ENCODE results near the gene MOAP1. TPM values are rescaled to one million over a fixed set of nuclear protein-coding genes. Genes with fewer than 3 reads are reported as not detected.
"Not testable (repeated sequence)": the region's sequence is repeated elsewhere in the genome, so short reads cannot be mapped to it uniquely, and the experiment has no call there.

The MOAP1 gene
- polyA plus RNA-seq, 1 donor, result 34.3 TPM

- not testable (repeated sequence) for H3K9me3 ChIP-seq (ENCODE audit: control insufficient read depth, low read depth, low read length); H3K27ac ChIP-seq (ENCODE audit: low read length); H3K4me3 ChIP-seq (ENCODE audit: low read length); DNase-seq; H3K4me1 ChIP-seq (ENCODE audit: control insufficient read depth, insufficient read depth, low read length); H3K27me3 ChIP-seq (ENCODE audit: control insufficient read depth, insufficient read depth, low read length); H3K36me3 ChIP-seq (ENCODE audit: control insufficient read depth, insufficient read depth, low read length)
- 100% methylated on average over 1 of the region's 26 CpGs for WGBS (ENCODE audit: insufficient coverage, low lambda C conversion rate)
Measured at GRCh38 chr14:93165271-93166265, 19.1 kb downstream of the MOAP1 start.

- no peaks in the 10 kb centered on the region for H3K9me3 ChIP-seq (ENCODE audit: control insufficient read depth, low read depth, low read length)
- WGBS (ENCODE audit: insufficient coverage, low lambda C conversion rate), result 80% methylated on average over 1 of the region's 5 CpGs
- no peak overlapping the region for H3K27ac ChIP-seq (ENCODE audit: low read length)
- no peaks in the 10 kb centered on the region for H3K36me3 ChIP-seq (ENCODE audit: control insufficient read depth, insufficient read depth, low read length)
- no peaks in the 10 kb centered on the region for H3K4me1 ChIP-seq (ENCODE audit: control insufficient read depth, insufficient read depth, low read length)
- no peaks in the 10 kb centered on the region for H3K27me3 ChIP-seq (ENCODE audit: control insufficient read depth, insufficient read depth, low read length)
- H3K4me3 ChIP-seq (ENCODE audit: low read length), result no peak overlapping the region
- no peak for DNase-seq
Measured at GRCh38 chr14:93163564-93163963, 21.1 kb downstream of the MOAP1 start.

- no peaks in the 10 kb centered on the region for H3K4me1 ChIP-seq (ENCODE audit: control insufficient read depth, insufficient read depth, low read length)
- WGBS (ENCODE audit: insufficient coverage, low lambda C conversion rate), result 80% methylated on average over 1 of the region's 4 CpGs
Measured at GRCh38 chr14:93161411-93161940, 23.2 kb downstream of the MOAP1 start.

GRCh38 chr14:93160353-93160801 is 24.3 kb downstream of the MOAP1 start:
- no peak for DNase-seq
- Histone ChIP-seq H3K4me1 (ENCODE audit: control insufficient read depth, insufficient read depth, low read length) (no peaks in the 10 kb centered on the region), H3K4me3 (ENCODE audit: low read length) (no peak overlapping the region), H3K36me3 (ENCODE audit: control insufficient read depth, insufficient read depth, low read length) (no peaks in the 10 kb centered on the region), H3K27ac (ENCODE audit: low read length) (no peak overlapping the region), H3K27me3 (ENCODE audit: control insufficient read depth, insufficient read depth, low read length) (no peaks in the 10 kb centered on the region), H3K9me3 (ENCODE audit: control insufficient read depth, low read depth, low read length) (no peaks in the 10 kb centered on the region)
- WGBS (ENCODE audit: insufficient coverage, low lambda C conversion rate), result no CpG with 5 or more reads among the region's 4 CpGs

More at GRCh38 chr14:93161411-93161940, 23.2 kb downstream of the MOAP1 start:
- H3K27me3 ChIP-seq (ENCODE audit: control insufficient read depth, insufficient read depth, low read length), result no peaks in the 10 kb centered on the region
- H3K27ac ChIP-seq (ENCODE audit: low read length), result no peak overlapping the region
- H3K36me3 ChIP-seq (ENCODE audit: control insufficient read depth, insufficient read depth, low read length), result no peaks in the 10 kb centered on the region
- H3K4me3 ChIP-seq (ENCODE audit: low read length), result no peak overlapping the region
- no peak for DNase-seq
- no peaks in the 10 kb centered on the region for H3K9me3 ChIP-seq (ENCODE audit: control insufficient read depth, low read depth, low read length)

- H3K4me1 ChIP-seq (ENCODE audit: control insufficient read depth, insufficient read depth, low read length); DNase-seq; H3K36me3 ChIP-seq (ENCODE audit: control insufficient read depth, insufficient read depth, low read length); H3K27ac ChIP-seq (ENCODE audit: low read length); H3K4me3 ChIP-seq (ENCODE audit: low read length); H3K9me3 ChIP-seq (ENCODE audit: control insufficient read depth, low read depth, low read length); H3K27me3 ChIP-seq (ENCODE audit: control insufficient read depth, insufficient read depth, low read length): not testable (repeated sequence)
- WGBS (ENCODE audit: insufficient coverage, low lambda C conversion rate), result 83% methylated on average over 1 of the region's 5 CpGs
Measured at GRCh38 chr14:93159625-93160352, 24.9 kb downstream of the MOAP1 start.

- H3K4me3 ChIP-seq (ENCODE audit: low read length); H3K36me3 ChIP-seq (ENCODE audit: control insufficient read depth, insufficient read depth, low read length); H3K9me3 ChIP-seq (ENCODE audit: control insufficient read depth, low read depth, low read length); H3K27me3 ChIP-seq (ENCODE audit: control insufficient read depth, insufficient read depth, low read length); H3K4me1 ChIP-seq (ENCODE audit: control insufficient read depth, insufficient read depth, low read length); H3K27ac ChIP-seq (ENCODE audit: low read length); DNase-seq: not testable (repeated sequence)
- no CpG with 5 or more reads among the region's 7 CpGs for WGBS (ENCODE audit: insufficient coverage, low lambda C conversion rate)
Measured at GRCh38 chr14:93158349-93158748, 26.3 kb downstream of the MOAP1 start.

- no peak overlapping the region for H3K27ac ChIP-seq (ENCODE audit: low read length)
Measured at GRCh38 chr14:93156693-93157369, 27.9 kb downstream of the MOAP1 start.

GRCh38 chr14:93155667-93156066 is 29.0 kb downstream of the MOAP1 start:
- Histone ChIP-seq H3K27me3 (ENCODE audit: control insufficient read depth, insufficient read depth, low read length) (no peaks in the 10 kb centered on the region), H3K4me1 (ENCODE audit: control insufficient read depth, insufficient read depth, low read length) (peaks cover 8% of the 10 kb centered on the region), H3K27ac (ENCODE audit: low read length) (no peak overlapping the region), H3K9me3 (ENCODE audit: control insufficient read depth, low read depth, low read length) (no peaks in the 10 kb centered on the region), H3K36me3 (ENCODE audit: control insufficient read depth, insufficient read depth, low read length) (no peaks in the 10 kb centered on the region), H3K4me3 (ENCODE audit: low read length) (no peak overlapping the region)
- no peak for DNase-seq
- no CpG with 5 or more reads among the region's 2 CpGs for WGBS (ENCODE audit: insufficient coverage, low lambda C conversion rate)

More at GRCh38 chr14:93156693-93157369, 27.9 kb downstream of the MOAP1 start:
- no peaks in the 10 kb centered on the region for H3K9me3 ChIP-seq (ENCODE audit: control insufficient read depth, low read depth, low read length)
- H3K36me3 ChIP-seq (ENCODE audit: control insufficient read depth, insufficient read depth, low read length), result no peaks in the 10 kb centered on the region
- H3K4me3 ChIP-seq (ENCODE audit: low read length), result no peak overlapping the region
- DNase-seq, result no peak
- no CpG with 5 or more reads among the region's 8 CpGs for WGBS (ENCODE audit: insufficient coverage, low lambda C conversion rate)
- H3K27me3 ChIP-seq (ENCODE audit: control insufficient read depth, insufficient read depth, low read length), result no peaks in the 10 kb centered on the region
- peaks cover 4% of the 10 kb centered on the region for H3K4me1 ChIP-seq (ENCODE audit: control insufficient read depth, insufficient read depth, low read length)

- H3K27ac ChIP-seq (ENCODE audit: low read length), result no peak overlapping the region
- H3K36me3 ChIP-seq (ENCODE audit: control insufficient read depth, insufficient read depth, low read length), result no peaks in the 10 kb centered on the region
- no peaks in the 10 kb centered on the region for H3K9me3 ChIP-seq (ENCODE audit: control insufficient read depth, low read depth, low read length)
- DNase-seq, result no peak
- no CpG with 5 or more reads among the region's 7 CpGs for WGBS (ENCODE audit: insufficient coverage, low lambda C conversion rate)
- no peaks in the 10 kb centered on the region for H3K27me3 ChIP-seq (ENCODE audit: control insufficient read depth, insufficient read depth, low read length)
- H3K4me1 ChIP-seq (ENCODE audit: control insufficient read depth, insufficient read depth, low read length), result peaks cover 25% of the 10 kb centered on the region
- H3K4me3 ChIP-seq (ENCODE audit: low read length), result no peak overlapping the region
Measured at GRCh38 chr14:93153121-93153520, 31.6 kb downstream of the MOAP1 start.
